ENCODE data around the gene P2RY6.

GRCh38 chr11:73266646-73267020 is 5.5 kb upstream of the P2RY6 start:
- TF ChIP-seq MAFK (IDR thresholded peaks at IDR 0.05; ENCODE audit: low read depth, low read length) (no peak), POLR2A (IDR thresholded peaks at IDR 0.05; ENCODE audit: low read depth, low read length) (no peak), RFX5 (IDR thresholded peaks at IDR 0.05; ENCODE audit: low read depth, low read length) (no peak), USF2 (IDR thresholded peaks at IDR 0.05; ENCODE audit: low read depth, low read length) (no peak), RAD21 (IDR thresholded peaks at IDR 0.05; ENCODE audit: low read length) (no peak), SMC3 (IDR thresholded peaks at IDR 0.05; ENCODE audit: low read depth, low read length) (no peak), RCOR1 (IDR thresholded peaks at IDR 0.05; ENCODE audit: insufficient replicate concordance, low read length) (no peak), MXI1 (IDR thresholded peaks at IDR 0.05; ENCODE audit: borderline replicate concordance, low read depth, low read length) (no peak), MAZ (IDR thresholded peaks at IDR 0.05; ENCODE audit: borderline replicate concordance, low read depth, low read length) (no peak), CEBPB (IDR thresholded peaks at IDR 0.05; ENCODE audit: low read depth, low read length) (no peak), BHLHE40 (IDR thresholded peaks at IDR 0.05; ENCODE audit: low read depth, low read length) (no peak), FOS (IDR thresholded peaks at IDR 0.05; ENCODE audit: low read depth, low read length) (no peak)
- TF ChIP-seq, protein P1, sequence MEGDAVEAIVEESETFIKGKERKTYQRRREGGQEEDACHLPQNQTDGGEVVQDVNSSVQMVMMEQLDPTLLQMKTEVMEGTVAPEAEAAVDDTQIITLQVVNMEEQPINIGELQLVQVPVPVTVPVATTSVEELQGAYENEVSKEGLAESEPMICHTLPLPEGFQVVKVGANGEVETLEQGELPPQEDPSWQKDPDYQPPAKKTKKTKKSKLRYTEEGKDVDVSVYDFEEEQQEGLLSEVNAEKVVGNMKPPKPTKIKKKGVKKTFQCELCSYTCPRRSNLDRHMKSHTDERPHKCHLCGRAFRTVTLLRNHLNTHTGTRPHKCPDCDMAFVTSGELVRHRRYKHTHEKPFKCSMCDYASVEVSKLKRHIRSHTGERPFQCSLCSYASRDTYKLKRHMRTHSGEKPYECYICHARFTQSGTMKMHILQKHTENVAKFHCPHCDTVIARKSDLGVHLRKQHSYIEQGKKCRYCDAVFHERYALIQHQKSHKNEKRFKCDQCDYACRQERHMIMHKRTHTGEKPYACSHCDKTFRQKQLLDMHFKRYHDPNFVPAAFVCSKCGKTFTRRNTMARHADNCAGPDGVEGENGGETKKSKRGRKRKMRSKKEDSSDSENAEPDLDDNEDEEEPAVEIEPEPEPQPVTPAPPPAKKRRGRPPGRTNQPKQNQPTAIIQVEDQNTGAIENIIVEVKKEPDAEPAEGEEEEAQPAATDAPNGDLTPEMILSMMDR (conservative IDR thresholded peaks at IDR 0.05; ENCODE audit: low read depth, low read length): no peak

All from IMR-90 (cell line).